Measurements from ENCODE around the gene FN1.

GRCh38 chr2:215485032-215485431 is 49.2 kb upstream of the FN1 start:
- TF ChIP-seq, protein P1, sequence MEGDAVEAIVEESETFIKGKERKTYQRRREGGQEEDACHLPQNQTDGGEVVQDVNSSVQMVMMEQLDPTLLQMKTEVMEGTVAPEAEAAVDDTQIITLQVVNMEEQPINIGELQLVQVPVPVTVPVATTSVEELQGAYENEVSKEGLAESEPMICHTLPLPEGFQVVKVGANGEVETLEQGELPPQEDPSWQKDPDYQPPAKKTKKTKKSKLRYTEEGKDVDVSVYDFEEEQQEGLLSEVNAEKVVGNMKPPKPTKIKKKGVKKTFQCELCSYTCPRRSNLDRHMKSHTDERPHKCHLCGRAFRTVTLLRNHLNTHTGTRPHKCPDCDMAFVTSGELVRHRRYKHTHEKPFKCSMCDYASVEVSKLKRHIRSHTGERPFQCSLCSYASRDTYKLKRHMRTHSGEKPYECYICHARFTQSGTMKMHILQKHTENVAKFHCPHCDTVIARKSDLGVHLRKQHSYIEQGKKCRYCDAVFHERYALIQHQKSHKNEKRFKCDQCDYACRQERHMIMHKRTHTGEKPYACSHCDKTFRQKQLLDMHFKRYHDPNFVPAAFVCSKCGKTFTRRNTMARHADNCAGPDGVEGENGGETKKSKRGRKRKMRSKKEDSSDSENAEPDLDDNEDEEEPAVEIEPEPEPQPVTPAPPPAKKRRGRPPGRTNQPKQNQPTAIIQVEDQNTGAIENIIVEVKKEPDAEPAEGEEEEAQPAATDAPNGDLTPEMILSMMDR (IDR thresholded peaks at IDR 0.05) = no peak
- TF ChIP-seq POLR2A (IDR thresholded peaks at IDR 0.05) = no peak
